Lung (tissue), 12 donors: ENCODE data around the gene TMEM185B. TPM values are rescaled to one million over a fixed set of nuclear protein-coding genes. Genes with fewer than 3 reads are reported as not detected.

Experiments
- ATAC-seq: fragments of 200-7000 bp; cut with Tn5 transposase; one replicate; pipeline ENCODE4 v1.9.1; 2020; ENCODE audit warnings: moderate number of reproducible peaks; ENCODE audit not compliant: insufficient read depth, low FRiP score
- DNase-seq, 3 donors: peaks; one replicate each; pipeline ENCODE4 v3.0.0-alpha.2; 2013 to 2017
- H3K27ac ChIP-seq, 2 donors: one replicate each; pipeline ENCODE4 v1.5.1; 2013; ENCODE audit warnings: mild to moderate bottlenecking in 2 of 2, moderate library complexity in 2 of 2, control low read depth in 1 of 2, inconsistent platforms in 1 of 2, low read depth in 1 of 2, low read length in 1 of 2
- H3K27me3 ChIP-seq, 3 donors: one replicate each; pipeline ENCODE4 v1.5.1; 2013; ENCODE audit warnings: low read length in 2 of 3; ENCODE audit not compliant: control insufficient read depth in 3 of 3, insufficient read depth in 3 of 3
- H3K36me3 ChIP-seq, 4 donors: one replicate each; pipeline ENCODE4 v1.5.1; 2013; ENCODE audit warnings: low read length in 4 of 4, mild to moderate bottlenecking in 1 of 4, moderate library complexity in 1 of 4; ENCODE audit not compliant: control insufficient read depth in 4 of 4, insufficient read depth in 4 of 4
- H3K4me1 ChIP-seq, 5 donors: one replicate each; pipeline ENCODE4 v1.5.1; 2013; ENCODE audit warnings: low read length in 5 of 5, mild to moderate bottlenecking in 2 of 5, moderate library complexity in 1 of 5; ENCODE audit not compliant: control insufficient read depth in 5 of 5, insufficient read depth in 5 of 5
- H3K4me3 ChIP-seq: one replicate; pipeline ENCODE4 v1.5.1; 2013; ENCODE audit warnings: mild to moderate bottlenecking, control low read depth, moderate library complexity
- H3K9ac ChIP-seq, 2 donors: one replicate each; pipeline ENCODE4 v1.5.1; 2013; ENCODE audit warnings: low read length in 2 of 2, control low read depth in 1 of 2; ENCODE audit not compliant: insufficient read depth in 1 of 2
- H3K9me3 ChIP-seq, 4 donors: one replicate each; pipeline ENCODE4 v1.5.1; 2013; ENCODE audit warnings: low read length in 3 of 4, mild to moderate bottlenecking in 1 of 4, moderate library complexity in 1 of 4; ENCODE audit not compliant: control insufficient read depth in 4 of 4, insufficient read depth in 3 of 4
- CTCF ChIP-seq: IDR thresholded peaks from 2 replicates; pipeline ENCODE4 v1.5.1; 2012; ENCODE audit warnings: mild to moderate bottlenecking; ENCODE audit errors: control extremely low read depth, extremely low read depth
- WGBS, 2 donors: extraction: QIAGEN DNeasy Blood & Tissue Kit; methylation state at CpG; one replicate each; pipeline ENCODE4 v1.1.7; 2013; 5-methylcytosine and 5-hydroxymethylcytosine counted together
- polyA plus RNA-seq, 2 donors: library from polyadenylated mRNA; stranded (reverse); fragments of 200-250 nt; gene quantifications; one replicate each; pipeline ENCODE4 v1.2.1, GENCODE V29; 2013
- total RNA-seq, 2 donors: library from RNA; depleted of rRNA in 1 of 2; stranded (reverse); fragments of >200 nt in 1 of 2; gene quantifications; one replicate each; pipeline ENCODE4 v1.2.1, GENCODE V29; 2014 to 2021
- donor health status: control.
- donor health status: control.
- donor health status: Bipolar disorder and iron deficiency.
- donor health status: healthy.
- donor health status: DM: yes; HTN: yes; CAD: no.

TMEM185B gene
- total and polyA plus RNA-seq, 4 donors, result 6.5 to 35.2 (median 27.1) TPM

GRCh38 chr2:120243875-120244553 is 20.8 kb upstream of the TMEM185B start:
- H3K27ac ChIP-seq, result no peak overlapping the region
- 96 to 98% methylated on average over 9 of the region's 9 CpGs for WGBS, 2 donors
- H3K9me3 ChIP-seq, result no peaks in the 10 kb centered on the region
- no peak overlapping the region for H3K9ac ChIP-seq
- DNase-seq, result no peak
- no peaks in the 10 kb centered on the region for H3K27me3 ChIP-seq
- H3K4me3 ChIP-seq, result no peak overlapping the region
- peaks cover 0 to 23% (median 12%) of the 10 kb centered on the region in 5 donors for H3K4me1 ChIP-seq
- TF ChIP-seq CTCF, result no peak
- no peaks in the 10 kb centered on the region for H3K36me3 ChIP-seq
- no peak for ATAC-seq

- TF ChIP-seq CTCF, result no peak
- 55 to 71% methylated on average over 3 of the region's 3 CpGs for WGBS, 2 donors
- no peak for ATAC-seq
- H3K36me3 ChIP-seq, result no peaks in the 10 kb centered on the region
- H3K4me3 ChIP-seq, result no peak overlapping the region
- DNase-seq, result no peak
- no peak overlapping the region for H3K9ac ChIP-seq
- peaks cover 0 to 30% (median 12%) of the 10 kb centered on the region in 5 donors for H3K4me1 ChIP-seq
- no peaks in the 10 kb centered on the region for H3K9me3 ChIP-seq
- H3K27me3 ChIP-seq, result no peaks in the 10 kb centered on the region
- no peak overlapping the region for H3K27ac ChIP-seq
These were observed 20.0 kb upstream of the TMEM185B start for GRCh38 chr2:120243211-120243610.

- no peaks in the 10 kb centered on the region for H3K27me3 ChIP-seq
- H3K9me3 ChIP-seq, result no peaks in the 10 kb centered on the region
- H3K36me3 ChIP-seq, result no peaks in the 10 kb centered on the region
- ATAC-seq (no peak), DNase-seq (no peak)
- no peak overlapping the region for H3K9ac ChIP-seq
- peaks cover 0 to 32% (median 12%) of the 10 kb centered on the region in 5 donors for H3K4me1 ChIP-seq
- WGBS, 2 donors, result 79 to 81% methylated on average over 6 of the region's 6 CpGs
- H3K4me3 ChIP-seq, result no peak overlapping the region
- TF ChIP-seq CTCF, result no peak
- H3K27ac ChIP-seq, result no peak overlapping the region
These were observed 18.5 kb upstream of the TMEM185B start for GRCh38 chr2:120241684-120242083.
